Non-pigmented ciliary epithelial cell (primary cell): ENCODE data around the gene RPL15.

ENCODE experiments used
- DNase-seq: peaks from one replicate; pipeline ENCODE4 v3.0.0-alpha.2; 2010; ENCODE audit warnings: low read depth

RPL15 gene

DNA sequence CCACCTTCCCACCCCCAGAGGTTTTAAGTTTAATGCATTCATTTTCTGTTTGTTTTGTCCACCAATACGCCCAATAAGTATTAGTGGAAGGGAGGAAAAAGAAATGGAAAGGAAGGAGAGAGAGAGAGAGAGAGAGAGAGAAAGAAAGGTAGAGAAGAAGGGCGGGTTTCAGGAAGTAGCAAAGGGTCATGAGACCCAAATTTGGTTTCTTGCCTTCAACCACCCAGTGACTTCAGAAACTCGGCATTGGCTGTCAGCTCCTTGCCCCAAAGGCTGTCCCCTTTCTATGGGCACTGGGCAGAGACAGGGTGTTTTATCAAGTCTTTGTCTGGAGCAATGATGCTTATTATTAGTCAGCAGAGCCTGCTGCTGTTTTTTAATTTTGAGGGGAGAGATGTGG, 14.7 kb downstream of the RPL15 start:
- no peak for DNase-seq

DNA sequence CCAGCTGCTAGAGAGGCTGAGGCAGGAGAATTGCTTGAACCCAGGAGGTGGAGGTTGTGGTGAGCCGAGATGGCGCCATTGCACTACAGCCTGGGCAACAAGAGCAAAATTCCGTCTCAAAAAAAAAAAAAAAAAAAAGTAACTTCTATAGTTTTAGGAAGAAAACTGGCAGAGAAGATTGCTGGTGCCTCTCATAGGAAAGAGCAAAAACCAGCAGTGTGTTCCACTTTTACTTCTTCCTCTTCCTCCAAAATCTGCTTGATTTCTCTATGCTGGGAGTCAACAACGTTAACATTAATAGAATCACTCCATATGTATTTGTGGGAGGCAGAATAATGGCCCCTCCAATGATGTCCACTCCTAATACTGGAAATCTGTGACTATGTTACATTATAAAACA, 15.6 kb downstream of the RPL15 start:
- no peak for DNase-seq

DNA sequence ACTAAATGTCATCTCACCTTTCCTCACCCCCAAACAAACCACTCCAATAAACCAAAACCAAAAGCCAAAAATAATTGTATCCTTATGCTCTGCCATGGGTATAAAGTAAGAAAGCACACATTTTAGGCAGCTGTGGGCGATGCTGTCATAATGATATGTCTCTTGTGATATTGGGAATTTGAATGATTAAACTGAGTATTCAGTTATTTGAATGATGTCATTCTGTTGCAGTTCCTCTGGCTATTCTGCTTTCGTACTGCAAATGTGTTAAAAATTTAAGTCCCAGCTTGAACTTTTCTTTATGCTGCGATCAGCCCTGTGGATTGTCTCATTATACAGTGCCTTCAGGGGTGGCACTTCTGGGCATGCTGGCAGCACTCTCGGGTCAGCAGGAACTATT, 17.3 kb downstream of the RPL15 start:
- no peak for DNase-seq

DNA sequence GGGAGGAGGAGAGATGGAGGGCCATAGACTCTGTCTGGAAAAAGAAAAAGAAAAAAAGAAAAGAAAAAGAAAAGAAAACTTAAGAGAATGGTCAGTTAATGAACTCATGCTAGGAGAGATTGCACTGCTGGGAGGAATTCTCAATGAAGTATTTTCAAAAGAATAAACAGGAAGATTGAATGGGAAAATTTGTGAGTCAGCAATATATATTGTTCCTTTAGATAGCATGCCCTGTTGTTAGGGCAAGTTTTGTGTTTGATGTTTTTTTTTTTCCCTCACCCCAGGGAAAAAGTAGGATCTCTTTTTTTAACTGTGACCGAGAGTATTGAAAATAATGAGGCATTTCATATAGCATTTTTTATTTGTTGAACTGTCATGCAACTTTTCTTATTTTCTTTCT, 20.4 kb downstream of the RPL15 start:
- DNase-seq: no peak

DNA sequence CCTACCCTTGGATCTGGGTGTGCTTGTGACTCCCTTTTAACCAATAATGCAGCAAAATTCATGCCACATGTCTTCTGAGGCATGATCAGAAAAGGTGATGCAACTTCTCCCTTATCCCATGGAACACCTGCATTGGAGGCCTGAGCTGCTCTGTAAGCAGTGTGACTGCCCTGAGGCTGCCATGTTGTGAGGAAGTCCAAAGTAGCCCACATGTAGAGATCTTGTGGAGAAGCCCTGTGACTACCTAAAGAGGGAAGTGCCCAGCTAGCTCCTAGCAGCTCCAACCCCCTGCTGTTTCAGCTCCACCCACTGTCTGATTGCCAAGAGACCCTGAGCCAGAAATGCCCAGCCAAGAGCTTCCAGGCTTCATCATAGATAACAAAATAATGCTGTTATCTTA, 21.8 kb downstream of the RPL15 start:
- no peak for DNase-seq

DNA sequence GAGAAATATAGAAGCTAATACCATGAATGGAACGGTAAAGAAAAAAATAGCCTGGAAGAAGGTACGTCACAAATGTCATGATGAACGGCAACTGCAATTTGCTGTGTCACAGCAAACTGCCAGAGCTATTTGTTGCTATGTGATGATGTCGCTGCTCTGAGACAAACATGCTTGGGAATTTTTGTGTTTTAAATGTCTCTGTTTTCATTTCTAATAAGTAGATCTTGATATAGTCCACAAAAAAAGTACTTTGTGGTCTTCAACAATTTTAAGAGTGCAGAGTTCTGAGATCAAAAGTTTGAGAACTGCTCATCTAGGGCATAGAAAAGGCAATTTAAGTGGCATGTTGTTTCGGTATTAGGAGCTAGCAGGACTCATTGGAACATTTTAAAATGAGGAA, 23.8 kb downstream of the RPL15 start:
- no peak for DNase-seq

DNA sequence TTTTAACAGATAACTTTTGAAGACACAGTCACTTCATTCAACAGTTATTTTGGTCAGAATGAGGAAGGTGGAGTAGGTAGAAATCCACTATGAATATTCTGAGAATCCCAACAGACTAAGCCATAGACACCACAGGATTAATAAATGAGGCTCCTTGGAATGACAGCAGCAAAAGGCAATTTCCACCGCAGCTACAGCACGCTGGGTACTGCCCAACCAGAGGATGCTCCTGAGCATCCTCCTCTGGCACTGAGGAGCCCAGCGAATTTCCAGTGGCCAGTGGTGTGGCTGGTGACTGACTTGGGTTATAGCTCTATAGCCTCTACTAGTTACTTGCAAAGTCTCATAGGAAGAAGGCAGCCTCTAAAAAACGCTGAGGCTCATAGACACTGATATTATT, 24.5 kb downstream of the RPL15 start:
- DNase-seq: no peak

DNA sequence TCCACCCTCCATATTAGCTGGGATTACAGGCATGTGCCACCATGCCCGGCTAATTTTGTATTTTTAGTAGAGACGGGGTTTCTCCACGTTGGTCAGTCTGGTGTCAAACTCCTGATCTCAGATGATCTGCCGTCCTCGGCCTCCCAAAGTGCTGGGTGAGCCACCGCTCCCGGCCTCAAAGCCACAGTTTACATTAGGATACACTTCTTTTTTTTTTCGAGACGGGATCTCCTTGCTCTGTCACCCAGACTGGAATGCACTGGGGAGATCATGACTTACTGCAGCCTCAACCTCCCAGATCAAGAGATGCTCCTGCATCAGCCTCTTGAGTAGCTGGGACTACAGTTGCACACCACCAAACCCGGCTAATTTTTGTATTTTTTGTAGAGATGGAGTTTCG, 25.6 kb downstream of the RPL15 start:
- no peak for DNase-seq

DNA sequence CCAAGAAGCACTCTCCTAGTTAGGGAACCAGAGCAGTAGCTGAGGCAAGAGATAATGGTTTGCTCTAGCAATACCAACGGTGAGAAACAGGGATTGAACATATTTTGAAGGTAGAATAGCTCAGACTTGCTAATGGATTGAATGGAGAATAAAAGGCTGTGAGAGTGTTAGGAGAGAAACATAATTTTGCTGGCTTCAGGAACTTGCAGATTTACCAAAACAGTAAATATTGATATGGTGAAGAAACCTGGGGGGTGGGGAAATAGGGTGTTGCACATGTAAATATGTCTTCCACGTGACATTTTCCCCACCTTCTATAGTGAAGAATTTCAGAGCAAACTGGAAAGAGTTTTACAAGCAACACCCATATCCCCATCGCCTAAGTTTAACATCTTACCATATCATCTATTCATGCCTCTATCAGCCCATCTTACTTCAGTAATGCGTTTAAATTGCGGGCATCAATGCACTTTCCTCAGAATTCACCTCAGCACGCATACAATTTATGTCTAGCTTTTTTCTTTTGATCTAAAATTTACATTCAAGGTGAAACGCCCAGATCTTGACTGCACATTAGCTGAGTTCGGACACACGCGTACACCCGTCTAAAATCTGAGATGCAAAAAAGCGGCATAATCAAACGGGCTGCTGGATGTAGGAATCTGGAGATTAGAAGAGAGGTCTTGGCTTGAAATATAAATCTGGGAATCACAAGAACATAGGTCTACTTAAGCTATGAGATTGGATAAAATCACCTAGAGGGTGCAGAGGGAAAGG, 27.3 kb downstream of the RPL15 start:
- DNase-seq: no peak

DNA sequence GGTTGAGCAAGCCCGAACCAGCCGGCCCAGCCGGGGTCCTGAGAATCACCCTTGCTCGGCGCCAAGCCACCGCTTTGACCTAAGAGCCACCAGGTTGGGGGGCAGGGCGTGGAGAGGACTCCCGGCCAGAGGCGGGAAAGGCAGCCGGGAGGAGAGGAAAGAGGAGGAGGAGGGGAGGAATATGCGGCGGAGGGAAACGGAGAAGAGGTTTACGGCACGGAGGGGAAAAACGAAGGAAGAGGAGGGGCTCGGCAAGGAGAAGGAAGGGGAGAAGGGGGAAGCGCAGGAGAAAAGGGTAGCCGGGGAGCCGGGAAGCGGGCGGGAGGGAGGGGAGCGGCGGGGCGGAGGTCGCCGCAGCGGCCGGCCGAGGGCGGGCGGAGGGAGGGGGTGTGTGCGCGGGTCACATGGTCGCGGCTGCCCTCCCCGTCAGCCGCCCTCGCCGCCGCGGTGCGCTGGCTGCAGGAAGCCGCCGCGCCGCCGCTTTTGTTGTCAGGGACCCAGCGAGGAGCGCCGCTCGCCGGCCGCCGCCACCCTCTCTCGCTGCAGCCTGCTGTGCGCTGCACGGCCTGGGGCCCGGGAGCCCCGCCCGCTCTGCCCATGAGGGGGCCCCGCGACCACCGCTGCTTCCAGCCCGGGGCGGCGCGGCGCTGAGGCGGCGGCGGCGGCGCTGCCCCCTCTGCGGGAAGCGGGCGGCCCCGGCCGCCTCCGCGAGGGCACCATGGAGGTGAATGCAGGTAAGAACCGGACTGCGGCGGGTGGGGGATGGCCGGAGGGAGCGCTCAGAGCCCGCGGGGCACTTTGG, 28.1 kb downstream of the RPL15 start, which contains the start of gene NR1D2:
NR1D2 (plus strand) TSS at position 426 of the 802 bp plus-strand sequence; CDS start at position 719, 293 bp downstream.
- no peak for DNase-seq

DNA sequence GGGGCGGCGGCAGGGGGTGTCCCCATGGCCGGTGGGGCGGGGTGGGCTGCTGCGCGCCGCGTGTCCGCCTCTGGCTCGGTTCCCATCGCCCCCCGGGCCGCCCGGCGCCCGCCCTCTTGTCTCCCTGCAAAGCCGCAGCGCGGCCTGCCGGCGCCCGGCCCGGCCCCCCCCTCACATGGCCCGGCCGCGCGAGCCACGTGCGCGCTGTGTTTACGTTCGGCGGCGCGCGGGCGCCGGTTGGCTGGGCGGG, 28.7 kb downstream of the RPL15 start:
- DNase-seq: no peak

DNA sequence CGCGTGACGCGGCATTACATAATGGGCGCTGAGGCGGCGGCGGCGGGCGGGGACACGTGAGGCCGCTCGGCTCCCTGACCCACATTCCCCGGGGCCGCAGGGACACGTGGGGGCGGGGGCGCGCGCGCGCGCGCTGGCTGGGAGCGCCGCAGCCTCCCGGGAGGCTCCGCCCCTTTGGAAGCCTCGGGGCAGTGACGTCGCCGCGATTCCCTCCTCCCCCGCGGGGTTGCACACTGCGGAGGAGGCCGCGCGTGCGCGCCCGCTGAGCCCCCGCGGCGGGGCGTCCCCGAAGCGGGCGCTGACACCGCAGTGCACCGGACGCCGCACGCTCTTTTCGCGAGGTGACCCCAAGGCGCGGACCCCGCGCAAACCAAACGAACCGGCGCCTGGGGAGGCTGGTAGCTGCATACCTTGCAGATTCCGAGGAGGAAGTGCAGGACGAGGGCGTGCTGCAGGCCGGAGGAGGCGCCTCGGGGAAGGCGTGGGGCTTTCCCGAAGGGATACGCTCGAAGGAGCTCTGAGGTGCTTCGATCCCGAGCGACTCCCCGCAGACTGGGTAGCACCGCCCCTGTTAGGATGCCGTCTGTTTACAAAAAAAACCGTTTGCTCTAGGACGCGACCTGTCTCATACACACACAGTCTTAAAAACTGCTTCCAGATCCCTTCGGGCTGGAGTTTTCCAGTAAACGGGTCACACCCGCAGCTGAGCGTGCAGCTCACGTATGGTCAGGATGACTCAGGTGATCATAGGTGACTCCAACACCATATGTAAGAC, 29.2 kb downstream of the RPL15 start:
- DNase-seq: no peak

DNA sequence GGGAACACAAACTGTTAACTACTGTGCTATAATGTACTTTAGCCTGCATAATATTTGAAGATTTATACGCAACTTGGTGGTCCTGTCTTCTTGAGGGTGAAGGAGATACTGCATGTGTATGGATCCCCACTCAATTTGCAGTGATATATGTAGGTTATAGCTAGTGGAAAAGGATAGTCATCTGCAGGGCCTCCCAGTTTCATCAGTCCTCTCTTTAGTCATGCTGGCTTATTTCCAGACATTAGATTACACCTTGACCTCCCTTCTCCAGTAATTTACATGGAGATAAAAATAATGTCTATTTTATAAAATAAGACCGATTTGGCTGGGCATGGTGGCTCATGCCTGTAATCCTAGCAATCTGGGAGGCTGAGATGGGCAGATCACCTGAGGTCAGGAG, 31.8 kb downstream of the RPL15 start:
- DNase-seq: no peak

DNA sequence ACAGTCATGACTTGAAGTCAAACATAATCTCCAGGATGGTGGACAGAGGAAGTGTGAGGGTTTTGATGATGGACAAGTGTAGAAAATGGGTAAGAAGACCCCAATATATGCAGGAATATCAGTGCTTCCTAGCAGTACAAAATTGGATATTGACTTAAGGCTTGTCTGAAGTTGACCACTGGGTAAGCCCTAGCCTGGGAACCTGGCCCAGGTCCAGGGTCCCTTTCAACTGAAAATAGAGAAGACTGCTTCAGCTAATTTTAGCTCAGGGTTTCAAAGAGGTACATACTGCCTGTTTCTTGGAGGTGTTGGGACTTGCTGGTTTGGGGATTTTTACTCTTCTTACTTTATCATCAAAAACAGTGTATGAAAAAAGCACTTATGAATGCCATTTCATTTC, 32.9 kb downstream of the RPL15 start:
- no peak for DNase-seq

DNA sequence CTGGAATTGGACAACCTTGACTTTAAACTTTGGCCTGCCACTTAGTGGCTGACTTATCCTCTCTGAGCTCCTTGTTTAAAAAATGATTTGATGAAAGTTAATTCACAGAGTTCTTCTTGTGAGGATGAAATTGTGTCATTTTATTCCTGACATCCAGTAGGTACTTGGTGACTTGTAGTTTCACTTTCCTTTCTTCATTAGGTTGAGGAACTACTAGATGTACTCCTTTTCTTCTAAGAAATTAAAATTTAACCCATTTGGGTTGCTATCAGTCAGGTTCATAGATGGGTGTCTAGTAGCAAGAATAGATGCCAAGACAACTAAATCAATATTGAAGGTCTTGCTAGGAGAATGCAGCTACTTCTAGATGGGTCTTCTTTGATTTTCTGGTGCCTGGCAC, 33.4 kb downstream of the RPL15 start:
- no peak for DNase-seq

DNA sequence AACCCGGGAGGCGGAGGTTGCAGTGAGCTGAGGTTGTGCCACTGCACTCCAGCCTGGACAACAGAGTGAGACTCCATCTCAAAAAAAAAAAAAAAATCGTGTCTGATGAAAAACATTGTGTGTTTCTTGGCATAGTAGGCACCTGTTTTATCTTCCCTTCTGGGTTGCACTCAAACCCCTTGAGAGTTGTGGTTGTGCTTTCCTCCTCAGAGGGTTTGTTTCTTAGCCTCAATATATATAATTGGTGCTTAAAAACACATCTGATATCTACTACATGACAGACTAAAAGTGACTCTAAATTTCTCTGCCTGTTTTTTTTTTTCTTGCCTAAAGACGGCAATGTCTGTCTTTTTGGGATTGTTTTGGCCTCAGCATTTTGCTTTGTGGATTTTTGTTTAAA, 35.7 kb downstream of the RPL15 start:
- no peak for DNase-seq

DNA sequence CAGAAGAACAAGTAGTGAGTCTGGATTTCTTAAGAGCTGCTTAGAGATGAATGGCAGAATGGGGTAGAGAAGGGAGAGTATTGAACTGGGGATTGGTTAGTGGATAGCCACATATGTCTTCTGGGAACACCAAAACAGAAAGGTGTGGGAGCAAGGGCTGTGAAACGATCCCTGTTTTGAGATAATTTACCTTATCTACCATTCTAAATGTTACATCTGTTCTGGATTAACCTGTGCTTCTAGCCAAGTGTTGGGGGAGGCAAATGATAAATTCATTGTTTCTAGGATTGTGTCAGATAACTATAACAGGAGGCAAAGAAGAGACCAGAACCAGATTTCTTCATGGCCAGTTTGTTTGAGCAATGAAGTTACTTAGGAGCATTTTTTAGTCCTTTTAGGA, 36.6 kb downstream of the RPL15 start:
- no peak for DNase-seq

DNA sequence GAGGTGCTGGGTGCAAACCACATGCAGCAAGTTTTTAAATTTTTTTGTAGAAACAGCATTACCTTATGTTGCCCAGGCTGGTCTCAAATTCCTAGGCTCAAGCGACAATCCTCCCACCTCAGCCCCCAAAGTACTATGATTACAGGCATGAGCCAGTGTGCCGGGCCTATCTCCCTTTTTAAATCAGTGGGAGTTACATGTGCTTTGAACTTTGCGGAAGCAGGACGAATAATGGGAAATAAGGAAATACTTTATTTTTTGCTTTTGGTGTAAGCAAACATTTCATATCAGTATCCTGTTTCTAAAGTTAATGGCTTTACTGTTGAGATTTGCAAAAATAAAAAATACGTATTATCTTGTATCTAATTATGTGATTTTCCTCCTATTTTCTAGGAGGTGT, 37.2 kb downstream of the RPL15 start:
- DNase-seq: no peak

DNA sequence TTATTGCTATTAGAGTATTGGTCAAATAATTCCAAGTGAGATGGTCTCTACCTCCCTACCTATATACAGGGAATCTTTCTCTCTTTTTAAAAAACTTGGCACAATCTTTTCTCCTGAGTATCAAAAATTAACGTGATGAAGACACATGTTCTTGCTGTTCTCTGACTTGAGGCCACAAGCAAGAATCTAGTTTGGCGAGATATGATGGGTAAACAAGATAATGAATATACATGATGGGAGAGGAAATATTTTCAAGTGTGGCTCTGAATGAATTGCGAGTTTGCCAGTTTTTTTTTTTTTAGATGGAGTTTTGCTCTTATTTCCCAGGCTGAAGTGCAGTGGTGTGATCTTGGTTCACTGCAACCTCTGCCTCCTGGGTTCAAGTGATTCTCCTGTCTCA, 39.8 kb downstream of the RPL15 start:
- DNase-seq: no peak

DNA sequence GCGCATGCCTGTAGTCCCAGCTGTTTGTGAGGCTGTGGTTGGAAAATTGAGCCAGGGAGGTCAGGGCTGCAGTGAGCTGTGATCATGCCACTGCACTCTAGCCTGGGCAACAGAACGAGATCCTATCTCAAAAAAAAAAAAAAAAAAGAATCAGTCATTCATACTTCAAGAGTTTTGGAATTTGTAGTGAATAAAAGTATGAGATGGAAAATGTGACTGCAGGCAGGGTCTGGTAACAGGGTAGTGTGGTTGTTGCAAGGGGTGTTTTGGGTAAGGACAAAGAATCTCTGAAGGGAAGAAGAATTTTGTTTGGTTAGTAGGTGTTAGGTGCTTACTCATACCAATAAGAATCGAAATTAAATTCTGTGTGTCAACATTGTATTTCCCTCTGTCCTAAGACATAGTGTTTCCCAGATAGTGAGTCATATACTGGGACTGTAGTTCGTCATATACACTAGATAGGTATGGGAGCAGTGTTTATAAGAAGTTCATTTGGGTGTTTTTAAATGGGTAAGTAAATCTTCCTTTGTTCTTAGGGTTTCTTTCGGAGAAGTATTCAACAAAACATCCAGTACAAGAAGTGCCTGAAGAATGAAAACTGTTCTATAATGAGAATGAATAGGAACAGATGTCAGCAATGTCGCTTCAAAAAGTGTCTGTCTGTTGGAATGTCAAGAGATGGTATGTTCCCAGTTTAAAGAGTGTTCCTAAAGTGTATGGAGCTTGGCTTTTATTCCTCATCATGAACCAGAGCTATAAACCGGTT, 42.4 kb downstream of the RPL15 start:
- DNase-seq: peak; percentile 82

DNA sequence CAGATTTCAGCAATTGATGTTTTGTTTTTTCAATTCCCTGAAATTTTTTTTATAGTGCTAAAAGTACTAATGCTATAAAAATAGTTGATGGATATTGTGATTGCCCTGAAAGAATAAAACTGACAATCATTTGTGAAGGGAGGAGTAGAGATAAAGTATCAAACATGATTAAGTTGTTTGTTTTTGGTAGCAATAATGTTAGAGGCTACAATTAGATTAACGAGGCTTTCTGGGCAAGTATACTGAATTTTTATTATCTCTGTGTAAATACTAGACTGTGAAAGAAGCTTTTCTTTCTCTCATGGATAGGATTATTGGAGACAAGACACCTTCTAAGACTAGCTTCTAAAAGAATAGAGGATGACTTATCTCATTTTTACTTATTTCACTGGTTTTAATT, 43.7 kb downstream of the RPL15 start:
- DNase-seq: no peak

DNA sequence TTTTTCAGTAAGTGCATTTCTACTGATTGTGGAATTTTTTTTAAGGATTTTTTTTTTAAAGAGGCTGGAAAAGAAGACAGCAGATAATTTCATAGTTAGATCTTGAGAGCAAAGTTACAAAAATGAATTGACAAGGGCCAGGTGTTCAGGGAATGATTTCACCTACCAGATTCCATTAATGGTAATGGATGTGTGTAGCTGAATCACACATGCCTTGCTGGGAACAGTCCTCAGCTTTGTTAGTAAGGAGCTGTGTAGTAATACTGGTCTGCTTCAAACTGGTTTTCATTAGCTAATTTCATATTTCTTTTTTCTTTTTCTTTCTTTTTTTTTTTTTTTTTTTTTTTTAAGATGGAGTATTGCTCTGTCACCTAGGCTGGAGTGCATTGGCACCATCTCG, 44.1 kb downstream of the RPL15 start:
- no peak for DNase-seq
